Activated naive CD4-positive, alpha-beta T cell treated with anti-CD3 and anti-CD28 coated beads, Interleukin-2, amount 50 U/mL, for 72 hours (primary cell): ENCODE measurements around the gene RMC1. TPM values are rescaled to one million over a fixed set of nuclear protein-coding genes. Genes with fewer than 3 reads are reported as not detected.
"Not testable (repeated sequence)": the region's sequence is repeated elsewhere in the genome, so short reads cannot be mapped to it uniquely, and the experiment has no call there.

Experiments
- ATAC-seq, 2 donors: fragments of 150-1000 bp; cut with Tn5 transposase; 2 replicates each; pipeline ENCODE4 v1.10.0; 2021; ENCODE audit warnings: mild to moderate bottlenecking in 2 of 2, moderate library complexity in 2 of 2
- DNase-seq, 2 donors: peaks; one replicate each; pipeline ENCODE4 v3.0.0; 2021 to 2022; ENCODE audit warnings: low spot score in 2 of 2
- H3K27ac Mint-ChIP-seq, 2 donors: one replicate each; pipeline ENCODE4 v1.8.0; 2022; ENCODE audit warnings: mild to moderate bottlenecking in 2 of 2, mixed read lengths in 2 of 2
- H3K36me3 Mint-ChIP-seq, 2 donors: one replicate each; pipeline ENCODE4 v1.8.0; 2022; ENCODE audit warnings: mixed read lengths in 2 of 2
- H3K9me3 Mint-ChIP-seq, 2 donors: one replicate each; pipeline ENCODE4 v1.8.0; 2022; ENCODE audit warnings: mixed read lengths in 2 of 2
- total RNA-seq, 2 donors: library from RNA; stranded (reverse); gene quantifications; one replicate each; pipeline ENCODE4 v1.2.3, GENCODE V29; 2022

RMC1 gene
- total RNA-seq, 2 donors from 2014 or later: 31.3 to 54.0 TPM

DNA sequence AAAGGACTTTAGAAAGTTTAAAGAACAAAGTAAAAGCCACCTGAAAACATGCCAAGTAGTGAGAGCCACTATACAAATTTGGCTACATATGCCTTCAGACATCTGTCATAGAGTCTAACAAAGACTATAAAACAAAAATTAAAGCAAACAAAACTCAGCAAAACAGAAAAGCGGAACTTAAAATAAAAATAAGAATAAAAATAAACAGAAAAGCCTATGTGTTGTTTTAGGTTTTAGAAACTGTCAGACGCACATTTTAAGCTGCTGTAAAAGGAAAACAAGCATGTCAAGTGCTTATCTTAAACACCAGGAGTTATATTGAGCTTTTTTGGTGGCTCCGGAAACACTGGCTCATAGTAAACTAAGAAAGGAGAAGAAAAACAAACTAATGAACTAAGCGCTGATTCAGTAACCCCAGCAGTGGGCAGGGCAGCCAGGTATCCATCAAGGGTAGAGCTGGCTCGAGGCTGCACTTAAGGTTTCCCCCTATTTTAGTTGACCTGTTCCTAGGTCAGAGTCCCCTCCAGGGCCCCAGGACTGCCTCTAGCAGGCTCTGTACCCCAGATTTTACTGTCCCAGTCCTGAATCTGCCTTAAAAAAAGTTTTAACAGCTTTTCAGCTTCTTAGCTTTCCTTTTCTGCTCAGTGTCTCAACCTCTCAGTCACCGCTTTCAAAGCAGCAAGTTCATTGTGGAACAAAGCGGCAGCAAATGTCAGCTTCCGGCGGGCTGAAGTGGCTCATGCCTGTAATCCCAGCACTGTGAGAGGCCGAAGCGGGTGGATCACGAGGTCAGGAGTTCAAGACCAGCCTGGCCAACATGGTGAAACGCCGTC lies 15.4 kb upstream of the RMC1 start:
- H3K36me3 Mint-ChIP-seq: peaks cover 0 to 6% of the 10 kb centered on the region in 2 donors
- DNase-seq (peak; percentile 41 to 73), ATAC-seq (peak; percentile 84)

DNA sequence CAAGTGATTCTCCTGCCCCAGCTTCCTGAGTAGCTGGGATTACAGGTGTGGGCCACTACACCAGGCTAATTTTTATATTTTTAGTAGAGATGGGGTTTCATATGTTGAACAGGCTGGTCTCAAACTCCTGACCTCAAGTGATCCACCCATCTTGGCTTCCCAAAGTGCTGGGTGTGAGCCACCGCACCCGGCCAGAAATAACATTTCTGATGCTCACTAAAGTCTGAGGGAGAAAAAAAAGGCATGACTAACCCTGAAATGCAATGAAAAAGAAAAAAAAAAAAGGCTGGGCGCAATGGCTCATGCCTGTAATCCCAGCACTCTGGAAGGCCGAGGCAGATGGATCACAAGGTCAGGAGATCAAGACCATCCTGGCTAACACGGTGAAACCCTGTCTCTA lies 13.7 kb upstream of the RMC1 start:
- not testable (repeated sequence) for DNase-seq, ATAC-seq, H3K27ac Mint-ChIP-seq, H3K9me3 Mint-ChIP-seq, H3K36me3 Mint-ChIP-seq

More for the DNA sequence above, 15.4 kb upstream of the RMC1 start:
- no peaks in the 10 kb centered on the region for H3K9me3 Mint-ChIP-seq
- peak overlapping the region; percentile 79 to 91 for H3K27ac Mint-ChIP-seq

DNA sequence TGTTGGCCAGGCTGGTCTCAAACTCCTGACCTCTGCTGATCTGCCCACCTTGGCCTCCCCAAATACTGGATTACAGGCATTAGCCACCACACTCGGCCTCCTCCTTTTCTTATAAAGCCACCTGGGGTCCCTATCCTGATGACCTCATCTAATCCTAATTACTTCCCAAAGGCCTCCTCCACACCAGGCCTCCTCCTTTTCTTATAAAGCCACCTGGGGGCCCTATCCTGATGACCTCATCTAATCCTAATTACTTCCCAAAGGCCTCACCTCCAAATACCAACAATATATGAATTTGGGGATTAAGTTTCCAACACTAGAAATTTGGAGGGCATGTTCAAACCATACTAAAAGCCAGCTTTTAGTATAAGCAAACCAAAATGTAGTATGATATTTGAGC lies 9.7 kb upstream of the RMC1 start:
- no peak for DNase-seq
- no peak for ATAC-seq
- no peak overlapping the region for H3K27ac Mint-ChIP-seq
- H3K9me3 Mint-ChIP-seq: no peaks in the 10 kb centered on the region
- peaks cover 0 to 6% of the 10 kb centered on the region in 2 donors for H3K36me3 Mint-ChIP-seq

DNA sequence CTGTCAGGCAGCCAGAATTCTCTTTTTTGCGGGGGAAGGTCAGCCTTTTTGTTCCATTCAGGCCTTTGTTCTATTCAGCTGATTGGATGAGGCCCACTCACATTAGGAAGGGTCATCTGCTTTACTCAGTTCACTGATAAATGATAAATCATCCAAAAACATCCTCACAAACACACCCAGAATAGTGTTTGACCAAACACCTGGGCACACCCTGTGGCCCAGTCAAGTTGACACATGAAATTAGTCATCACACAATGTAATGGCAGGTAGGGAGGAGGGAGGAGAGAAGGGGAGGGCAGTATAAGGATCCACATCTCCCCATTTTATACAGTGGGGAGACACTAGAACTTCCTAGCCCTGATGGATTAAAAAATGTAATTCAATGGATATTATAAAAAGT lies 8.3 kb upstream of the RMC1 start:
- ATAC-seq (no peak), DNase-seq (no peak)

DNA sequence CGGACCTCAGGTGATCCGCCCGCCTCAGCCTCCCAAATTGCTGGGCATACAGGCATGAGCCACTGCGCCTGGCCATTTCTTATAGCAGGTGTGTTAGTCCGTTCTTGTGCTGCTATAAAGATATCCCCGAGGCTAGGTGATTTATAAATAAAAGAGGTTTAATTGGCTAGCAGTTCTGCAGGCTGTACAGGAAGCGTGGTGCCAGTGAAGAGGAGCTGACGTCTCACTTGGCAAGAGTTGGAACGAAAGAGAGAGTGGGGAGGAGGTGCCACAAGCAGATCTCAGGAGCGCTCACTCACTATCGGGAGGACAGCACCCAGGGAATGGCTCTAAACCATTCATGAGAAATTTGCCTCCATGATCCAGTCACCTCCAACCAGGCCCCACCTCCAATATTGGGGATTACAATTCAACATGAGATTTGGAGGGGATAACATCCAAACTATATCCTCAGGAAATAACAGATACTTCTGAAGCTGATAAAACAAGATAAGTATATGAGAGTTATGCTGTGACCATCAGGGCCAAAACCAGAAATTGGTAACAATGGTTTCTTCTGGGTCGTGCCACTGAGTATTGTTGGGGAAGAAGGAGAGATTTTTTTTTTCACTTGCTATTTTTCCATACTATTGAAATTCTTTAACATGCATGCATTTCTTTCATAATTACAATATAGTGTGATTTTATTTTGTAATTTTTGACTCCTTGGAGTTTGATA lies 7.4 kb upstream of the RMC1 start:
- DNase-seq: no peak
- no peaks in the 10 kb centered on the region for H3K36me3 Mint-ChIP-seq
- no peaks in the 10 kb centered on the region for H3K9me3 Mint-ChIP-seq
- no peak overlapping the region for H3K27ac Mint-ChIP-seq
- no peak for ATAC-seq

More for the DNA sequence above, 8.3 kb upstream of the RMC1 start:
- H3K9me3 Mint-ChIP-seq: no peaks in the 10 kb centered on the region
- no peak overlapping the region for H3K27ac Mint-ChIP-seq
- H3K36me3 Mint-ChIP-seq: peaks cover 0 to 5% of the 10 kb centered on the region in 2 donors

DNA sequence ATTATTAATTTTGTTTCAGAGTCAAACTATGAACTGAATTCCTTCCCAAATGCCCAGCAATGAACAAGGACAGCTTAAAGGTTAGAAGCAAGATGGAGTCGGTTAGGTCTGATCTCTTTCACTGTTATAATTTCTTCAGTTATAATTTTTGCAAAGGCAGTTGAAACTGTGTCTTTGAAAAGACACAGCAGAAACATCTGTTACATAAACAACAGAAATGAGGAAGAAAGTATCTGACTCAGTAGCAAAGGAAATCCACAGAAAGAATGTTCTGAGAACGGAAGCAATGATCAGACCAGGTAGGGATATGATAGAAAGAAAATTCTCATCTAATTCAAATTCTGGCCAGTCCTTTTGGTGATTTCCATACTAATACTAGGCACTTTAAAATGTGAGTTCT lies 5.2 kb upstream of the RMC1 start:
- no peak for ATAC-seq
- H3K9me3 Mint-ChIP-seq: no peaks in the 10 kb centered on the region
- no peak for DNase-seq
- H3K27ac Mint-ChIP-seq: no peak overlapping the region
- no peaks in the 10 kb centered on the region for H3K36me3 Mint-ChIP-seq

DNA sequence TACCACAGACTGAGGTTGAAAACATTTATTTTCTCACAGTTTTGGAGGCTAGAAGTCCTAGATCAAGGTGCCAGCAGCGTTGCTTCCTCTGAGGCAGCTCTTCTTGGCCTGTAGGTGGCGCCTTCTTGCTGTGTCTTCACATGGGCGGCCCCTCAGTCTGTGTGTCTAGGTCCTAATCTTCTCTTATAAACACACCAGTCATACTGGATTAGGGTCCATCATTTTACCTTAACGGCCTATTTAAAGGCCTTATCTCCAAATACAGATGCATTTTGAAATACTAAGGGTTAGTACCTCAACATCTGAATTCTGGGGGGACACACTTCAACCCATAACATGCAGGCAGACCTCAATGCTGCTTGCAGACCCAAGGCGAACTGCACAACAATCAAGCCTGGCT lies 4.4 kb upstream of the RMC1 start:
- ATAC-seq (peak; percentile 35 to 46), DNase-seq (peak in 1 of 2 donors; percentile 76)
- Mint-ChIP-seq H3K9me3 (no peaks in the 10 kb centered on the region), H3K36me3 (peaks cover under 1 to 3% of the 10 kb centered on the region in 2 donors), H3K27ac (no peak overlapping the region)

DNA sequence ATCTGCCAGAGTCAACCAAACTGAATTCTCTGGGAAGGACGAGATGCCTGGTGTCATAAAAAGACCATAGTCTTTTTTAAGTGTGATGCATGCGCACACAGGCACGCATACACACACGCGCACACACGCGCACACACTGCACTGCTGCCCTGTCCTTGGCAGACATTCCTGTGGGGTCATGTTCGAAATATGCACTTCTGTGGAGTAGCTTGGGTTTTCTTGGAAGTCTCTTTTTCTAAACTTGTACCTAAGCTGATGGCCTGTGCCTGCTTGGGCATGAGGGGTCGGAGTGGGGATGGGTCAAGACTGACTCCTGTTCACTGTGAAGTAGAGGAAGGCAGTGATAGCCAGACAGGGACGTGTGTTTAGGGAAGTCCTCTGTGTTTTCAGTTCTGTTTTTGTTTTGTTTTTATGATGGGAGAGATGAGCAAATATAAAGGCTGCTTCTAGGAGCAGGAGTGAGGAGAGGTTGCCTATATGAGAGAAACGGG lies 4.0 kb upstream of the RMC1 start:
- ATAC-seq: no peak

DNA sequence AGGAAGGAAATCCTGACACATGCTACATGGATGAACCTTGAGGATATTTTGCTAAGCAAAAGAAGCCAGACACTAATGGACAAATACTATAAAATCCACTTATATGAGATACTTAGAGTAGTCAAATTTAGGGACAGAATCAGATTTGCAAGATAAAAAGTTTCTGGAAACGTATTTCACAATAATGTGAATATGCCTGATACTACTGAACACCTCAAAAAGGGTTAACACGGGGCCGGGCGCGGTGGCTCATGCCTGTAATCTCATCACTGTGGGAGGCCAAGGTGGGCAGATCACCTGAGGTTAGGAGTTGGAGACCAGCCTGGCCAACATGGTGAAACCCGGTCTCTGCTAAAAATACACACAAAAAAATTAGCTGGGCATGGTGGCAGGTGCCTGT lies 1.7 kb upstream of the RMC1 start:
- Mint-ChIP-seq H3K27ac (peak overlapping the region in 1 of 2 donors; percentile 44), H3K36me3 (peaks cover 14 to 16% of the 10 kb centered on the region in 2 donors), H3K9me3 (no peaks in the 10 kb centered on the region)
- no peak for ATAC-seq
- no peak for DNase-seq

More for the DNA sequence above, 4.0 kb upstream of the RMC1 start:
- Mint-ChIP-seq H3K9me3 (no peaks in the 10 kb centered on the region), H3K27ac (no peak overlapping the region), H3K36me3 (peaks cover 5 to 7% of the 10 kb centered on the region in 2 donors)
- DNase-seq: no peak

DNA sequence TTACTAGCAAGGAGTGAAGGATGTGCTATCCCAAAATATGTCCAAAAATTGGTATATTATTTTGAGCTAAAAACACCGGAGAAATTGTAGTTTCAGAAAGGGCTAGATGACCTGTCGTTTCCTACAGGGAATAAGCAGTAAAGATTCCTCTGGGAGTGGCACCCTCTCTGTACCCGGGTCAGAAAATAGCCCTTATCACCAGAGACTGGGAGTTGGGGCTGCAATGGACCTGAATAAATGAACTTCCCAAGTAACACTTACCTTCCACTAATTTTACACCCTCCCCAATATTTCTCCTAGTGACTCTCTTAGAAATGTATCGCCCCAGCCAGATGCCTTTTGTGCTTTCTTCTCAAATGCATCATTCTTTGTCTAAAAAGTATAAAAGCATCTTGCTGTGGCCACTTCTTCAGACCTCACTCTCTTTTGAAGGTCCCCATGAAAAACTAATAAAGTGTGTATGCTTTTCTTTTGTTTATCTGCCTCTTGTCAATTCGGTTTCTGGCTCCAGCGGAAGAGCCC lies 734 bp upstream of the RMC1 start:
- no peak for DNase-seq
- H3K27ac Mint-ChIP-seq: peak overlapping the region; percentile 88 to 93
- no peak for ATAC-seq
- H3K36me3 Mint-ChIP-seq: peaks cover 14 to 16% of the 10 kb centered on the region in 2 donors
- H3K9me3 Mint-ChIP-seq: no peaks in the 10 kb centered on the region

DNA sequence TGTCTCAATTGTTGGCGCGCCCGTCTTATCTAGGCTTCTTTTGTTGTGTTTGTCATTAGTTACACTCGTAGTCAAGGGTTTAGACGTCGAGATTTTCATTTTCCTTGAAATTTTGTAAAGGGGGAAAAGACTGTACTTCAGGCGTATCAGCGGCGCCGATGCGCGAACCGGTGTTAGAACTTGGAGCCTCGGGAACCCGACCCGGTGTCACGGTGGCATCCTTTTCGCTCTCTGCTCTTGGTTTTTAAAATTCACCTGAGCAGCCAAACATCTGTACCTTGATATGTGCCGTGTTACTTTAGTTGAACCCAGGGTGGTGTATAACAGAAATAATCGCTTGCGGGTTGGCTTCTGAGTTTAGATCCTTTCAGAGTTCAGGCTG lies 643 bp downstream of the RMC1 start:
- Mint-ChIP-seq H3K9me3 (no peaks in the 10 kb centered on the region), H3K36me3 (peaks cover 16 to 22% of the 10 kb centered on the region in 2 donors), H3K27ac (peak overlapping the region; percentile 95 to 98)
- no peak for ATAC-seq
- no peak for DNase-seq

DNA sequence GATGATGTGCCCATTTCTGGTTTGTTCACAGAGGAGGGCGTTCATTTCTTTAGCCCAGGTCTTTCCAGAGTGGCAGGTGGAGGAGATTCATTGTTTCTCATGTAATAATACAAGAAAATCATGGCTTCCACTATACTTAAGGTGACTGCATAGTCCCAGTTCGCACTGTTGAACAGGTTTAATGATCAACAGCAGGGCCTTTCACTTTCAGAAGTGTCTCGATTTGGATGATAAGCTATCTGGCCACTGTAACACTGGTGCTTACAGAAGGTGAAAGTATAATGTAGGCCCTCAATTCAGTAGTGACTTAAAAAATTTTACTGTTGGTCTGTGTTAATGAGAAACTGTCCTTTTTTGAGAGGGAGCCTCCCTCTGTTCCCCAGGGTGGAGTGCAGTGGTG lies 1.4 kb downstream of the RMC1 start:
- ATAC-seq (no peak), DNase-seq (no peak)
- peak overlapping the region; percentile 95 to 98 for H3K27ac Mint-ChIP-seq
- peaks cover 16 to 22% of the 10 kb centered on the region in 2 donors for H3K36me3 Mint-ChIP-seq
- H3K9me3 Mint-ChIP-seq: no peaks in the 10 kb centered on the region

DNA sequence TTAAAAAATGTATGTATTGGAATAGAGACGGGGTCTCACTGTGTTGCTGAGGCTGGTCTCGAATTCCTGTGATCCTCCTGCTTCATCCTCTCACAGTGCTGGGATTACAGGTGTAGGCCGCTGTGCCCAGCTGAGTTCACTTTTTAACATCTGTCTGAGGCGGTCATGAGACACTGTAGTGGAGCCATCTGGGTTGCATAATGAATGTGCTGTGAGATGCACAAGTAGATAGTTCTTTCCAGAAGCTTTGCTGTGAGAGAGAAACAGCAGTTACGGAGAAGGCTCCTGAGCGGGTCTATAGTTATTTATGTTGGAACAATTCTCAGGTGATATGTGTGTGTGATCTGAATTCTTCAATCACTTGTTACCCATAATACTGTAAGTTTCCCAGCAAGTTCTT lies 3.1 kb downstream of the RMC1 start:
- ATAC-seq (no peak), DNase-seq (no peak)
- Mint-ChIP-seq H3K27ac (no peak overlapping the region), H3K9me3 (no peaks in the 10 kb centered on the region), H3K36me3 (peaks cover 16 to 35% of the 10 kb centered on the region in 2 donors)

DNA sequence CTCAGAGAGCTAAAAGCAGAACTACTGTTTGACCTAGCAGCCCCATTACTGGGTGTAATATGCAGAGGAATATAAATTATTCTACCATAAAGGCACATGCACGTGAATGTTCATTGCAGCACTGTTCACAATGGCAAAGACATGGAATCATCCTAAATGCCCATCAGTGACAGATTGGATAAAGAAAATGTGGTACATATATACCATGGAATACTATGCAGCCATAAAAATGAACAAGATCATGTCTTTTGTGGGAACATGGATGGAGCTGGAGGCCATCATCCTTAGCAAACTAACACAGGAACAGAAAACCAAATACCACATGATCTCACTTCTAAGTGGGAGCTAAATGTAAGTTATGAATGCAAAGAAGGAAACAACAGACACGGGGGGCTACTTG lies 7.6 kb downstream of the RMC1 start:
- not testable (repeated sequence) for DNase-seq, H3K9me3 Mint-ChIP-seq, ATAC-seq, H3K27ac Mint-ChIP-seq
- peaks cover 0 to 27% of the 10 kb centered on the region in 2 donors for H3K36me3 Mint-ChIP-seq

DNA sequence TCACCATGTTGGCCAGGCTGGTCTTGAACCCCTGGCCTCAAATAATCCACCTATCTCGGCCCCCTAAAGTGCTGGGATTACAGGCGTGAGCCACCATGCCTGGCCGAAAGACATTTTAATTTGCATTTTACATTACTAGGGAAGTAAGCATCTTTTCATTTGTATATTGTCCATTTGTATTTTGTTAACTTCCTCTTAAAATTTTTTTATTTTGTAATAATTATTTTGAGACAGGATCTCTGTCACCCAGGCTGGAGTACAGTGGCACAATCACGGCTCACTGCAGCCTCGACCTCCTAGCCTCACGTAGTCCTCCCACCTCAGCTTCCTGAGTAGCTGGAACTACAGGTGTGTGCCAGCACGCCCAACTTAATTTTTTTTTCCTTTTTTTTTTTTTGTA lies 8.9 kb downstream of the RMC1 start:
- not testable (repeated sequence) for H3K9me3 Mint-ChIP-seq, DNase-seq, ATAC-seq
- Mint-ChIP-seq H3K36me3 (peaks cover 0 to 27% of the 10 kb centered on the region in 2 donors), H3K27ac (peak overlapping the region; percentile 65 to 82)

DNA sequence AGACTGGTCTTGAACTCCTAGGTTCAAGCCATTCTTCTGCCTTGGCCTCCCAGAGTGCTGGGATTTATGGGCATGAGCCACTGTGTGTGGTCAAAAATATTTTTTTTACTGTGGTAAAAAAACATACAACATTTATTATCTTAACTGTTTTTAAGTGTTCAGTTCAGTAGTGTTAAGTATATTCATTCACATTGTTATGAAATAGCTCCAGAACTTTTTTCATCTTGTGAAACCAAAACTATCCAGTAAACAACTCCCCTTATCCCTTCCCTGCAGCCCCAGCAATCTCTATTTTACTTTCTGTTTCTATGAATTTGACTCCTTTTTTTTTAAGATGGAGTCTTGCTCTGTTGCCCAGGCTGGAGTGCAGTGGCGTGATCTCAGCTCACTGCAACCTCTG lies 9.3 kb downstream of the RMC1 start:
- Mint-ChIP-seq H3K9me3 (no peaks in the 10 kb centered on the region), H3K27ac (peak overlapping the region; percentile 65 to 82), H3K36me3 (peaks cover 0 to 27% of the 10 kb centered on the region in 2 donors)
- DNase-seq: no peak
- ATAC-seq: peak in 1 of 2 donors; percentile 13

DNA sequence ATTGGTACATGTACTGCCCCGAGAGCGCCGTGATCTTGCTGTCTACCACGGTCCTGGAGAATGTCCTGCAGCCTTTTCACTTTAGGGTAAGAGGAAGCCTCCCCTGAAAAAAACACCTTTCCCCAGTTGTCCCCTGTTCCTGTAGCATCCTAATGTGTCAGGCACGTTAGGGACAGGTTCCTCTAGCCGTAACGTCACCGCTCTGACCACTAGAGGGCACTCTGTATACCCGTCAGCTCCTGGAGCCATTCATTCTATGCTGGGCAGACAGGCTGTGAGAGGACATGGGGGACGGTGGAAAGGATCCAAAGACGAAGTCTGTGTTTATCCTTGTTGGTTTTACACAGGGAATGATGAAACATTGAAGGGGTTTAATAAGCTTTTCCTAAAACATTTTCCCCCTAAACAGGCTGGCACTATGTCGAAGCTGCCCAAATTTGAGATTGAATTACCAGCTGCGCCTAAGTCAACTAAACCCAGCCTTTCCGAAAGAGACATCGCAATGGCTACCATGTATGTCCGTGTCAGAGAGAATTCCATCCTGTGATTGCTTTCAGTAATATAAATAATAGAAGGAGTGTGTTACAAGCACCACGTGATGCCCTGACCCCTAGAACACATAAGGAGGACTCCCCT lies 12.7 kb downstream of the RMC1 start:
- no peaks in the 10 kb centered on the region for H3K9me3 Mint-ChIP-seq
- DNase-seq (peak; percentile 70 to 76), ATAC-seq (peak; percentile 95 to 99)
- peak overlapping the region in 1 of 2 donors; percentile 62 for H3K27ac Mint-ChIP-seq
- H3K36me3 Mint-ChIP-seq: peaks cover 0 to 20% of the 10 kb centered on the region in 2 donors
